Choroid plexus epithelial cell (primary cell): Measurements from ENCODE around the gene PIBF1.

ENCODE experiments used
- DNase-seq: peaks from one replicate; pipeline ENCODE4 v3.0.0-alpha.2; 2010; ENCODE audit warnings: low read depth
- H3K4me3 ChIP-seq: 2 replicates; pipeline ENCODE4 v1.5.1; 2011; ENCODE audit warnings: low read depth, mild to moderate bottlenecking, control low read depth, low read length, moderate library complexity
- CTCF ChIP-seq: conservative IDR thresholded peaks from 2 replicates; pipeline ENCODE4 v1.5.1; 2011; ENCODE audit warnings: low read depth, mild to moderate bottlenecking, control low read depth, inconsistent platforms, low read length, moderate library complexity

PIBF1 gene

DNA sequence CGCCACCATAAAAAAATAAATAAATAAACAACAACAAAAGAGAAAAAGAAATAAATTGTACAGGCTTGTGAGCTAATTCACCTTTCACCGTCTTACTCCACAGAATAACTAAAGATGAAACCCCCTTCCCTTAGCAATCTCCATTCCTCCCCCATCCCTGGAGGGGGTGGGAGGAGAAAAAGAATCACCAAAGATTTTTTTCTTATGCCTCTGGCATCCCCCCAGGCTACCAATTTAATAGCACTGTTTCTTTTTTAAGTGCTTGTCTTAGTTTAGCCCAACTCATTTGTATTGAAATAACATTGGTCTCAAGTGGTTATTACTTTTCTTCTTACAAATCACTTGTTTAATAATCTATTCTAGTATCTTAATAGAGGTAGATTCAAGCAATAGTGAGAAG, 253.0 kb downstream of the PIBF1 start:
- H3K4me3 ChIP-seq = no peak overlapping the region
- no peak for TF ChIP-seq CTCF
- DNase-seq = no peak

DNA sequence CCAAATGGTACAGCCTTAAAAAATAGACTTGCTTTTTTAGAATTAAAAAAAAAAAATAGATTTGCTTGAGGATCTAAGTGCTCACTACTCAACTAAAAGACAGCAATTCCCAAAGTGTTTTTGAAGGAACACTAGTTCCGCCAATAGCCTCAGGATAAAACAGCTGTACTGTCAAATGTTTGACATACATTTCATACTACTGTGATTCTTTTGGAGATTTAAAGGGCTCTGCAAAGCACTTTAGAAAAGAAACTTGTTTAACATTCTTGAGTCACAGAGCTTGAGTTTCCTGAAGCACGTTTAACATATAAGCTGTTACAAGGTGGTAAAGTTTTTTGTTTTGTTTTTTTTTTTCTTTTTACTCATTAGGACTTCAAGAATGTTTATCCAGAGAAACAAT, 253.7 kb downstream of the PIBF1 start:
- no peak overlapping the region for H3K4me3 ChIP-seq
- no peak for TF ChIP-seq CTCF
- DNase-seq = no peak

DNA sequence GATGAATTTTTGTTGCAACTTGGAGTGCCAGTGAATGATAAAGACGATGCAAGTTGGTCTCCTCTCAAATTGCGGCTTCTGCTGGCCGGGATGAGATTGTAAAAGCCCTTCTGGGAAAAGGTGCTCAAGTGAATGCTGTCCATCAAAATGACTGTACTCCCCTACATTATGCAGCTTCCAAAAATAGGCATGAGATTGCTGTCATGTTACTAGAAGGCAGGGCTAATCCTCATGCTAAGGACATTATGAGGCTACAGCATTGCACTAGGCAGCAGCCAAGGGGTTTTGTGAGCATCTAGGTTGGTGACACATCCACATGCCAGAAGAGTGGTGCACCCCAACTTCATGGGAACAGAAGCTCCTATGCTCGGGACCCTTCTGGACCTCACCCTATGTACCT, 254.6 kb downstream of the PIBF1 start:
- H3K4me3 ChIP-seq = no peak overlapping the region
- no peak for DNase-seq
- TF ChIP-seq CTCF = no peak

GRCh38 chr13:73038064-73038463, 256.1 kb downstream of the PIBF1 start:
- no peak for DNase-seq
- no peak for TF ChIP-seq CTCF
- no peak overlapping the region for H3K4me3 ChIP-seq

DNA sequence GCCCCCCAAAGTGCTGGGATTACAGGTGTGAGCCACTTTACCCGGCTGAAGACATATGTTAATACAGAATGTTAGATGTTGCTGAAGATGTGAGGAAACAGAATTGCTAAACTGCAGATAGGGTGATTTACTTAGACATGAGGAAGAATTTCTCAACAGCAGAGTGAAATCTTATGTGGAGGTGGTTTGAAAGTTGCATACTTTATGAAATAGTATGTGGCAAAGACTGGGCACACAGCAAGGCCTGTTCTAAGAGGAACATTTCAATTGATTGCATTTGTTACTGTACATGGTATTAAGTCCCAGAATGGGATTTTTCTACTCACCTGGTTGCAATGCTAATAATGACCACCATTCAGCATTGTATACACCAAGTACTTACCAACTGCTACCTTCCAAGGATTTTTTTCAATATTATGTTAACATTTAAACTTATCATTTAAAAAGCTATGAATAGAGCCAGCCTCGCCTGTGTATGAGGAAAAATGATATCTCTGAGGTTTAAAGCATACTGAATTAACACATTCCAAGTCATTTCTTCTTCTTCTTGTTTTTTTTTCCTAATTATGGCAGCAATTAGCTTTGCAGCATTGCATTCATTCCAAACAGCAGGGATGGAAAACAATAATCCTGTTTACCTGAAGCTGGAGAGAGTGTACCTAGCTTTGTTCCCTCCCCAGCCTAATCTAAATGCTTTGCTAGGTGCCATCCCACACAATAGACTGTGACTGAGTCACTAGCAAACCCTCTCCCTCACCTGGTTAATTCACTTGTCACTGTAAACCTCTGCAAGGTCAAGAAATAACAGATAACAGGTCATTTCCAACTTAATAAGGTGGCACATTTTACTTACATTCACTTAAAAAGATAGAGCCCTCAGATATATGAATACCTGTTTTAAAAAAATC, 257.5 kb downstream of the PIBF1 start:
- no peak overlapping the region for H3K4me3 ChIP-seq
- no peak for TF ChIP-seq CTCF
- no peak for DNase-seq

GRCh38 chr13:73040484-73040883, 258.6 kb downstream of the PIBF1 start:
- H3K4me3 ChIP-seq = no peak overlapping the region
- no peak for TF ChIP-seq CTCF
- no peak for DNase-seq
